HepG2 (cell line): ENCODE data around the gene PPP2R1B. TPM values are rescaled to one million over a fixed set of nuclear protein-coding genes. Genes with fewer than 3 reads are reported as not detected.

ENCODE experiments used
- ATAC-seq: fragments of 200-7000 bp; cut with Tn5 transposase; 3 replicates; pipeline ENCODE4 v1.9.1; 2020; ENCODE audit warnings: mild to moderate bottlenecking, moderate library complexity
- BruUV-seq: library from RNA; stranded (reverse); fragments of 400-500 nt; replicated peaks from 2 replicates; lab custom pipeline; 2021; lab: Mats Ljungman, UMichigan
- CTCF ChIA-PET: fragments of 300-600 bp; formaldehyde crosslinking; extraction: SDS; loops from one replicate; lab custom pipeline; 2021; ENCODE audit warnings: low total read pairs, inconsistent platforms, low intra/inter-chr PET ratio; lab: Yijun Ruan, JAX
- POLR2A ChIA-PET: fragments of 350-600 bp; sonication (Branson Sonifier 250); formaldehyde crosslinking; loops from one replicate; lab custom pipeline; 2020; ENCODE audit warnings: antibody characterized with exemption, inconsistent platforms; lab: Yijun Ruan, JAX
- DNase-seq: peaks from one replicate; pipeline ENCODE4 v3.0.0-alpha.2; 2015; ENCODE audit warnings: low spot score
- FAIRE-seq: peaks from 3 replicates; lab custom pipeline; 2011; peaks lifted over from hg19 to GRCh38; lab: Jason Lieb, UNC
- H2AFZ ChIP-seq: one replicate; pipeline ENCODE4 v1.6.1; 2011; ENCODE audit warnings: low read length, inconsistent platforms
- H3K27ac ChIP-seq: fragments of 300-600 bp; 3 replicates; pipeline ENCODE4 v1.8.0; 2011; ENCODE audit warnings: mixed run types, mild to moderate bottlenecking, mixed read lengths, low read length, inconsistent platforms; ENCODE audit not compliant: insufficient read depth; ENCODE audit errors: extremely low read length
- H3K27me3 ChIP-seq, 2 experiments: fragments of 200-600 bp in 1 of 2; 2 replicates in 1 of 2; 3 replicates in 1 of 2; pipeline versions ENCODE4 v1.6.0 to v1.8.0; 2011; ENCODE audit warnings: low read length in 2 of 2, mild to moderate bottlenecking in 2 of 2, moderate library complexity in 2 of 2, inconsistent platforms in 1 of 2; ENCODE audit not compliant: insufficient read depth in 2 of 2, control insufficient read depth in 1 of 2
- H3K36me3 ChIP-seq, 2 experiments: fragments of 200-600 bp in 1 of 2; replicated peaks in 1 of 2; 2 replicates in 1 of 2; 3 replicates in 1 of 2; pipeline versions ENCODE4 v1.5.1 to v1.8.0; 2011; ENCODE audit warnings: low read length in 2 of 2, inconsistent platforms in 1 of 2; ENCODE audit not compliant: insufficient read depth in 2 of 2, control insufficient read depth in 1 of 2
- H3K4me1 ChIP-seq: 2 replicates; pipeline ENCODE4 v1.5.1; 2012; ENCODE audit warnings: low read length, inconsistent platforms; ENCODE audit not compliant: insufficient read depth
- H3K4me2 ChIP-seq: 2 replicates; pipeline ENCODE4 v1.6.0; 2011; ENCODE audit warnings: low read depth, low read length, inconsistent platforms
- H3K4me3 ChIP-seq, 3 experiments: fragments of 200-600 bp in 1 of 3; sonication (generic), shearing (Covaris generic) in 1 of 3; replicated peaks in 1 of 3; 2 replicates each; pipeline ENCODE4 v1.5.1; 2011 to 2016; ENCODE audit warnings: low read length in 3 of 3, inconsistent platforms in 2 of 3, low read depth in 2 of 3, mild to moderate bottlenecking in 2 of 3, control low read depth in 1 of 3, mixed read lengths in 1 of 3; ENCODE audit not compliant: insufficient read depth in 1 of 3
- H3K79me2 ChIP-seq: one replicate; pipeline ENCODE4 v1.6.1; 2011; ENCODE audit warnings: low read length, inconsistent platforms; ENCODE audit not compliant: insufficient read depth
- H3K9ac ChIP-seq: 2 replicates; pipeline ENCODE4 v1.6.0; 2011; ENCODE audit warnings: mild to moderate bottlenecking, low read depth, low read length, inconsistent platforms; ENCODE audit not compliant: insufficient read depth
- H3K9me3 ChIP-seq: 2 replicates; pipeline ENCODE4 v1.5.1; 2012; ENCODE audit warnings: mild to moderate bottlenecking, low read length
- H4K20me1 ChIP-seq: 2 replicates; pipeline ENCODE4 v1.6.0; 2011; ENCODE audit warnings: inconsistent platforms, mild to moderate bottlenecking, low read length, moderate library complexity; ENCODE audit not compliant: insufficient read depth
- DBP ChIP-seq: sonication (generic); formaldehyde crosslinking; IDR thresholded peaks from 2 replicates; pipeline ENCODE4 v1.4.0; 2020; ENCODE audit warnings: missing genetic modification reagents; ENCODE audit errors: not compliant biosample characterization
- ETV6 ChIP-seq: sonication (generic); formaldehyde crosslinking; conservative IDR thresholded peaks from 2 replicates; pipeline ENCODE4 v1.4.0; 2020; ENCODE audit warnings: missing genetic modification reagents
- NR2F6 ChIP-seq, 2 experiments: IDR thresholded peaks; 2 replicates each; pipeline ENCODE4 v1.6.1; 2016; ENCODE audit warnings: antibody characterized with exemption in 1 of 2, mild to moderate bottlenecking in 1 of 2
- TGIF2 ChIP-seq: IDR thresholded peaks from 2 replicates; pipeline ENCODE4 v1.6.1; 2016; ENCODE audit warnings: control low read depth, missing compliant biosample characterization
- ZMAT3 ChIP-seq: sonication (generic); formaldehyde crosslinking; conservative IDR thresholded peaks from 2 replicates; pipeline ENCODE4 v1.7.0; 2021; ENCODE audit warnings: missing genetic modification reagents
- ZNF263 ChIP-seq: sonication (generic); formaldehyde crosslinking; IDR thresholded peaks from 2 replicates; pipeline ENCODE4 v1.4.0; 2020; ENCODE audit warnings: missing genetic modification reagents
- ZSCAN31 ChIP-seq: sonication (generic); formaldehyde crosslinking; IDR thresholded peaks from 2 replicates; pipeline ENCODE4 v1.5.0; 2020; ENCODE audit warnings: low read depth, mild to moderate bottlenecking, missing genetic modification reagents
- WGBS: methylation state at CpG from one replicate; pipeline ENCODE4 v1.1.6; 2017; ENCODE audit warnings: low lambda C conversion rate; 5-methylcytosine and 5-hydroxymethylcytosine counted together
- in situ Hi-C: cut with HindIII; loops from 2 replicates; pipeline ENCODE4 v1.10.0; 2017; ENCODE audit warnings: low pct_unique_long_range_greater_than_20kb; ENCODE audit not compliant: extremely low pct_ligation_motif_present
- intact Hi-C: fragments of 100-400 bp; cut with micrococcal nuclease; formaldehyde crosslinking; loops from one replicate; pipeline ENCODE4 v1.10.0; 2022; ENCODE audit not compliant: unreplicated experiment
- polyA plus RNA-seq, 8 experiments: library from polyadenylated mRNA; depleted of rRNA in 3 of 8; stranded (reverse) in 7 of 8; unstranded in 1 of 8; fragments of >200 nt; fragmentation: Illumina TruSeq in 4 of 8; extraction: Trizol in 4 of 8; gene quantifications; 2 replicates each; pipeline versions ENCODE4 v1.2.1 to v1.2.3, GENCODE V29; 2011 to 2016; ENCODE audit warnings: low read depth in 4 of 8, missing spikeins in 1 of 8, mixed read lengths in 1 of 8; ENCODE audit not compliant: insufficient read depth in 1 of 8
- total RNA-seq, 5 experiments: library from RNA; depleted of rRNA; stranded (reverse); fragments of >200 nt; fragmentation: Illumina TruSeq; extraction: Trizol; gene quantifications; 2 replicates each; pipeline ENCODE4 v1.2.3, GENCODE V29; 2016; ENCODE audit warnings: low read depth in 1 of 5
- TF ChIP-seq, protein P1 (sequence below): sonication (generic); formaldehyde crosslinking; IDR thresholded peaks from 2 replicates; pipeline ENCODE4 v1.8.0; 2022; ENCODE audit warnings: mild to moderate bottlenecking, missing genetic modification reagents; ENCODE audit not compliant: insufficient replicate concordance
- TF ChIP-seq, protein P2 (sequence below): sonication (generic); formaldehyde crosslinking; IDR thresholded peaks from 2 replicates; pipeline ENCODE4 v1.5.1; 2020; ENCODE audit warnings: mild to moderate bottlenecking, missing genetic modification reagents, borderline replicate concordance
- TF ChIP-seq, protein P3 (sequence below): sonication (generic); formaldehyde crosslinking; IDR thresholded peaks from 2 replicates; pipeline ENCODE4 v1.5.0; 2020; ENCODE audit warnings: missing genetic modification reagents

PPP2R1B gene
- total and polyA plus RNA-seq, 2 of the 13 experiments (the other 11 are each of a cell fraction or from before 2014, with no cell fraction given): 22.1 to 56.8 TPM

DNA sequence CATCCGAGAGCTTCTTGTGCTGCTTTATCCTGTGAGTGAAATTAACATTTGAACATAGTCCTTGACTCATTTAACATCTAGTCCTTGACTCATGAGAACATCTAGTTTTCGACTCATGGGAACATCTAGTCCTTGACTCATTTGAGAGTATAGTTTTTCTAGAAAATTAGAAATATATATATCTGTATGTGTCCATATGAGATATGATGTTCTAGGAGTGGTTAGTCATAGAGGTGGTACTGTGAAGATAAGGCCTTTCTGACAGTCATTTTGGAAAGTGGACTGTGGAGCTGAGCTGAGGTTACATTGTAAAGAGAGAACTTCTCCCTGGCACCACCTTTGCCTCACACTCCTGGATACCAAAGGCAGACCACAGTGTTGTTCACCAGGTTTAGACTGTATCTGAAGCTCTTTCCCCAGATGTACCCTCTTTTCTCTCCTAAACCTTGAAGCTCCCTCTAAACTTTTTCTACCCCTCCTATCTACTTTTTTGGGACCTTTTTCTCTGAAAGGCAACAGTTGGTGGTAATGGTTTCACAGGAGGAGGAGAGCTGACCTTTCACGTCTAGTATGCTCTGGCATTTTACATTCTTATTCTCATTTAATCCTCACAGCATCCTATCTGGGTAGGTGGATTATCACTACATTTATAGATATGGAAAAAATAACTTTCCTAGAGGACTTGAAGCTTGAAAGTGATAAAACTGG is 67.2 kb downstream of the PPP2R1B start:
- 95% methylated on average over 3 of the region's 3 CpGs for WGBS
- FAIRE-seq: no peak
- no peak overlapping the region for H3K4me3 ChIP-seq
- peaks cover 4 to 42% of the 10 kb centered on the region in 2 experiments; a peak in 4 of 5 replicates for H3K36me3 ChIP-seq
- H3K27me3 ChIP-seq: no peaks in the 10 kb centered on the region
- TF ChIP-seq, protein P1, sequence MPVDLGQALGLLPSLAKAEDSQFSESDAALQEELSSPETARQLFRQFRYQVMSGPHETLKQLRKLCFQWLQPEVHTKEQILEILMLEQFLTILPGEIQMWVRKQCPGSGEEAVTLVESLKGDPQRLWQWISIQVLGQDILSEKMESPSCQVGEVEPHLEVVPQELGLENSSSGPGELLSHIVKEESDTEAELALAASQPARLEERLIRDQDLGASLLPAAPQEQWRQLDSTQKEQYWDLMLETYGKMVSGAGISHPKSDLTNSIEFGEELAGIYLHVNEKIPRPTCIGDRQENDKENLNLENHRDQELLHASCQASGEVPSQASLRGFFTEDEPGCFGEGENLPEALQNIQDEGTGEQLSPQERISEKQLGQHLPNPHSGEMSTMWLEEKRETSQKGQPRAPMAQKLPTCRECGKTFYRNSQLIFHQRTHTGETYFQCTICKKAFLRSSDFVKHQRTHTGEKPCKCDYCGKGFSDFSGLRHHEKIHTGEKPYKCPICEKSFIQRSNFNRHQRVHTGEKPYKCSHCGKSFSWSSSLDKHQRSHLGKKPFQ (CRISPR knock-in tag): no peak
- no peak for TF ChIP-seq DBP (CRISPR knock-in tag)
- no peak for TF ChIP-seq ZNF263 (CRISPR knock-in tag)
- TF ChIP-seq ZSCAN31 (CRISPR knock-in tag): no peak
- TF ChIP-seq, protein P2, sequence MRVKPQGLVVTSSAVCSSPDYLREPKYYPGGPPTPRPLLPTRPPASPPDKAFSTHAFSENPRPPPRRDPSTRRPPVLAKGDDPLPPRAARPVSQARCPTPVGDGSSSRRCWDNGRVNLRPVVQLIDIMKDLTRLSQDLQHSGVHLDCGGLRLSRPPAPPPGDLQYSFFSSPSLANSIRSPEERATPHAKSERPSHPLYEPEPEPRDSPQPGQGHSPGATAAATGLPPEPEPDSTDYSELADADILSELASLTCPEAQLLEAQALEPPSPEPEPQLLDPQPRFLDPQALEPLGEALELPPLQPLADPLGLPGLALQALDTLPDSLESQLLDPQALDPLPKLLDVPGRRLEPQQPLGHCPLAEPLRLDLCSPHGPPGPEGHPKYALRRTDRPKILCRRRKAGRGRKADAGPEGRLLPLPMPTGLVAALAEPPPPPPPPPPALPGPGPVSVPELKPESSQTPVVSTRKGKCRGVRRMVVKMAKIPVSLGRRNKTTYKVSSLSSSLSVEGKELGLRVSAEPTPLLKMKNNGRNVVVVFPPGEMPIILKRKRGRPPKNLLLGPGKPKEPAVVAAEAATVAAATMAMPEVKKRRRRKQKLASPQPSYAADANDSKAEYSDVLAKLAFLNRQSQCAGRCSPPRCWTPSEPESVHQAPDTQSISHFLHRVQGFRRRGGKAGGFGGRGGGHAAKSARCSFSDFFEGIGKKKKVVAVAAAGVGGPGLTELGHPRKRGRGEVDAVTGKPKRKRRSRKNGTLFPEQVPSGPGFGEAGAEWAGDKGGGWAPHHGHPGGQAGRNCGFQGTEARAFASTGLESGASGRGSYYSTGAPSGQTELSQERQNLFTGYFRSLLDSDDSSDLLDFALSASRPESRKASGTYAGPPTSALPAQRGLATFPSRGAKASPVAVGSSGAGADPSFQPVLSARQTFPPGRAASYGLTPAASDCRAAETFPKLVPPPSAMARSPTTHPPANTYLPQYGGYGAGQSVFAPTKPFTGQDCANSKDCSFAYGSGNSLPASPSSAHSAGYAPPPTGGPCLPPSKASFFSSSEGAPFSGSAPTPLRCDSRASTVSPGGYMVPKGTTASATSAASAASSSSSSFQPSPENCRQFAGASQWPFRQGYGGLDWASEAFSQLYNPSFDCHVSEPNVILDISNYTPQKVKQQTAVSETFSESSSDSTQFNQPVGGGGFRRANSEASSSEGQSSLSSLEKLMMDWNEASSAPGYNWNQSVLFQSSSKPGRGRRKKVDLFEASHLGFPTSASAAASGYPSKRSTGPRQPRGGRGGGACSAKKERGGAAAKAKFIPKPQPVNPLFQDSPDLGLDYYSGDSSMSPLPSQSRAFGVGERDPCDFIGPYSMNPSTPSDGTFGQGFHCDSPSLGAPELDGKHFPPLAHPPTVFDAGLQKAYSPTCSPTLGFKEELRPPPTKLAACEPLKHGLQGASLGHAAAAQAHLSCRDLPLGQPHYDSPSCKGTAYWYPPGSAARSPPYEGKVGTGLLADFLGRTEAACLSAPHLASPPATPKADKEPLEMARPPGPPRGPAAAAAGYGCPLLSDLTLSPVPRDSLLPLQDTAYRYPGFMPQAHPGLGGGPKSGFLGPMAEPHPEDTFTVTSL (CRISPR knock-in tag): no peak
- TF ChIP-seq, protein P3, sequence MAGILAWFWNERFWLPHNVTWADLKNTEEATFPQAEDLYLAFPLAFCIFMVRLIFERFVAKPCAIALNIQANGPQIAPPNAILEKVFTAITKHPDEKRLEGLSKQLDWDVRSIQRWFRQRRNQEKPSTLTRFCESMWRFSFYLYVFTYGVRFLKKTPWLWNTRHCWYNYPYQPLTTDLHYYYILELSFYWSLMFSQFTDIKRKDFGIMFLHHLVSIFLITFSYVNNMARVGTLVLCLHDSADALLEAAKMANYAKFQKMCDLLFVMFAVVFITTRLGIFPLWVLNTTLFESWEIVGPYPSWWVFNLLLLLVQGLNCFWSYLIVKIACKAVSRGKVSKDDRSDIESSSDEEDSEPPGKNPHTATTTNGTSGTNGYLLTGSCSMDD: no peak
- no peak for TF ChIP-seq ETV6 (CRISPR knock-in tag)
- TF ChIP-seq ZMAT3 (CRISPR knock-in tag): no peak
- no peak for TF ChIP-seq NR2F6 (IDR thresholded peaks at IDR 0.05)
- TF ChIP-seq NR2F6 (CRISPR knock-in tag; IDR thresholded peaks at IDR 0.05): no peak
- TF ChIP-seq TGIF2 (CRISPR knock-in tag): no peak
- no peaks in the 10 kb centered on the region for H4K20me1 ChIP-seq
- ChIA-PET POLR2A (interaction anchor here (0.9 kb wide), 1 partner anchor 237 kb away, joined by 3 read pairs; no protein-coding TSS in a partner anchor), CTCF (no interaction called here)
- BruUV-seq: no TSS peak
- no peaks in the 10 kb centered on the region for H3K79me2 ChIP-seq
- H3K9ac ChIP-seq: no peak overlapping the region
- intact Hi-C loops: no loop called here
- H3K4me1 ChIP-seq: peaks cover 9% of the 10 kb centered on the region
- H3K27ac ChIP-seq: no peak overlapping the region
- H2AFZ ChIP-seq: no peak overlapping the region
- H3K9me3 ChIP-seq: no peaks in the 10 kb centered on the region
- in situ Hi-C loops: no loop called here
- no peak overlapping the region for H3K4me2 ChIP-seq
- no peak for DNase-seq
- no peak for ATAC-seq
